Activated naive CD4-positive, alpha-beta T cell treated with anti-CD3 and anti-CD28 coated beads, Interleukin-2, amount 50 U/mL, for 24 hours (primary cell): ENCODE data around the gene VSIG4.
"Not testable (repeated sequence)": the region's sequence is repeated elsewhere in the genome, so short reads cannot be mapped to it uniquely, and the experiment has no call there.

Experiments
- H3K27ac Mint-ChIP-seq: one replicate; pipeline ENCODE4 v1.8.0; 2021; ENCODE audit warnings: mild to moderate bottlenecking, mixed read lengths
- H3K27me3 Mint-ChIP-seq: one replicate; pipeline ENCODE4 v1.8.0; 2021; ENCODE audit warnings: mixed read lengths
- H3K36me3 Mint-ChIP-seq: one replicate; pipeline ENCODE4 v1.8.0; 2021; ENCODE audit warnings: mixed read lengths
- H3K4me1 Mint-ChIP-seq: one replicate; pipeline ENCODE4 v1.8.0; 2021; ENCODE audit warnings: mixed read lengths
- H3K4me3 Mint-ChIP-seq: one replicate; pipeline ENCODE4 v1.8.0; 2021; ENCODE audit warnings: mild to moderate bottlenecking, mixed read lengths
- H3K9me3 Mint-ChIP-seq: one replicate; pipeline ENCODE4 v1.8.0; 2021; ENCODE audit warnings: mixed read lengths

Gene VSIG4

DNA sequence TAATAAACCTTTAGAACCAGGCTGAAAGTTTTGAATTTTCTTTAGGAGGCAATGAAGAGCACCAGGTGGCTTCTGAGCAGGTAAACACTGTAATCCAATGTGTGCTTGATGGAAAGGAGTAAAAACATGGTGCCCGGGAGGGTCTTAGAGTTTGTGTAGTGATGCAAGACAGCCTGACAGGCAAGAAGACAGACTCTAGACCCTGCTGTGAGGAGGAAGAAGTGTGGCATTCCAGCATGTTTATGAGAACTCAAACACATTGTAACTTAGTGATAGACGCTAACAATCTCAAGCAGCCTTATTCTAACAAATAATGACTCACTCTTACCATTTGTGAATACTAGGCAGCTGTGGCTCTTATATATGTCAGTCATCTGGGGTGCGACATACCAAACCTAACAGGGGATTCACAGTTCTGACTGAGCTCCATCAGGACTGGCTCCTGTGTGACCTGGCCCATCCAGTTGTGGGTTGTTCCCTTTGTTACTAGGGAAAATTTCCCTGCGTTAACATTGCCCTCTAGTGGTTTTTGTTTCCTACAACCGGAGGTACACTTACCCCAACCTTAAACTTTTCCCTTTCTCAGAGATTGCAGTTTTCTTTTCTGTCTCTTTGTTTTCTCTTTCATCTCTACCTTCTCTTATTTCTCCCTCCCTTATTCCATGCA is 53.8 kb downstream of the VSIG4 start:
- no peak overlapping the region for H3K4me3 Mint-ChIP-seq
- no peaks in the 10 kb centered on the region for H3K36me3 Mint-ChIP-seq
- H3K27ac Mint-ChIP-seq: peak overlapping the region; percentile 90
- no peaks in the 10 kb centered on the region for H3K27me3 Mint-ChIP-seq
- peaks cover 28% of the 10 kb centered on the region for H3K4me1 Mint-ChIP-seq
- no peaks in the 10 kb centered on the region for H3K9me3 Mint-ChIP-seq

DNA sequence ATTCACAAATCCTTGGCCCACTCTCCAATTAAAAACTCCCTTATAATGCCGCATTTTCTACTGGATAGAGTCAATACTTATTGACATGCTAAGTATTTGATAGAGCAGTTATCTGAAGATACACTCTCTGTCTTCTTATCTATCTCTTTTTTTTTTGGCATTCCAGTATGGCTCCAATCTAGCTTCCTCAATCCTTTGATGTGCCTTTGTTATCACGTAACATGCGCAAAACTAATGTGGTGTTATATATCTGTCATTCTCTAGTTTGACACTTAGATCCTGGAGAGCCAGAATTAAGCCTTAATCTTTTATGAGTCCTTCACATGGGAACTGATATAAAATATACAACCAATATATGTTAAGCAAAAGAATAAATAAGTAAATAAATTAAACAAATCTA is 54.7 kb downstream of the VSIG4 start:
- peak overlapping the region; percentile 36 for H3K27ac Mint-ChIP-seq
- H3K4me3 Mint-ChIP-seq: no peak overlapping the region
- H3K4me1 Mint-ChIP-seq: peaks cover 28% of the 10 kb centered on the region
- H3K27me3 Mint-ChIP-seq: no peaks in the 10 kb centered on the region
- H3K9me3 Mint-ChIP-seq: no peaks in the 10 kb centered on the region
- H3K36me3 Mint-ChIP-seq: no peaks in the 10 kb centered on the region

DNA sequence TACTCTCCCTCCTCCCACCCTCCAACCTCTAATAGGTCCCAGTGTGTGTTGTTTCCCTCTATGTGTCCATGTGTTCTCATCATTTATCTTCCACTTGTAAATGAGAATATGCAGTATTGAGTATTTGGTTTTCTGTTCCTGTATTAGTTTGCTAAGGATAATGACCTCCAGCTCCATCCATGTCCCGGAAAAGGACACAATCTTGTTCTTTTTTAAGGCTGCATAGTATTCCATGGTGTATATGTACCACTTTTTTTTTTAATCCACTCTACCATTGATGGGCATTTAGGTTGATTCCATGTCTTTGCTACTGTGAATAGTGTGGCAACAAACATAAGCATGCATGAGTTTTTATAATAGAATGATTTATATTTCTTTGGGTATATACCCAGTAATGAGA is 62.7 kb downstream of the VSIG4 start:
- not testable (repeated sequence) for H3K36me3 Mint-ChIP-seq, H3K4me3 Mint-ChIP-seq, H3K4me1 Mint-ChIP-seq, H3K27ac Mint-ChIP-seq, H3K9me3 Mint-ChIP-seq, H3K27me3 Mint-ChIP-seq

DNA sequence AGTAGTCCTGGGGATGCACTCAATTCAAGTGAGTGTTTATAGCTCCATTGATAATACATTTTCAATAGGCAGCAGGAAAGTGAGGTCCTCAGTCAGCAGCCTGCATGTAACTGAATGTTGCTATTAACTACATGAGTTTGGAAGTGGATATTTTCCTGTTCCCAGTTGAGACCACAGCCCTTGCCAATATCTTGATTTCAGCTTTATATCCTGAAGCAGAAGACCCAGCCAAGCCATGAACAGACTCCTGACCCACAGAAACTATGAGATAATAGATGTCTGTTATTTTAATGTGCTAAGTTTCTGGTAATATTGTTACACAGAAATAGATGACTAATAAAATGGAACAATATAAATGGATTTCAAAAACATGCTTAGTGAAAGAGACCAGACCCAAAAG is 63.7 kb downstream of the VSIG4 start:
- Mint-ChIP-seq H3K4me3 (no peak overlapping the region), H3K27me3 (no peaks in the 10 kb centered on the region), H3K27ac (no peak overlapping the region), H3K4me1 (no peaks in the 10 kb centered on the region), H3K36me3 (no peaks in the 10 kb centered on the region), H3K9me3 (no peaks in the 10 kb centered on the region)

DNA sequence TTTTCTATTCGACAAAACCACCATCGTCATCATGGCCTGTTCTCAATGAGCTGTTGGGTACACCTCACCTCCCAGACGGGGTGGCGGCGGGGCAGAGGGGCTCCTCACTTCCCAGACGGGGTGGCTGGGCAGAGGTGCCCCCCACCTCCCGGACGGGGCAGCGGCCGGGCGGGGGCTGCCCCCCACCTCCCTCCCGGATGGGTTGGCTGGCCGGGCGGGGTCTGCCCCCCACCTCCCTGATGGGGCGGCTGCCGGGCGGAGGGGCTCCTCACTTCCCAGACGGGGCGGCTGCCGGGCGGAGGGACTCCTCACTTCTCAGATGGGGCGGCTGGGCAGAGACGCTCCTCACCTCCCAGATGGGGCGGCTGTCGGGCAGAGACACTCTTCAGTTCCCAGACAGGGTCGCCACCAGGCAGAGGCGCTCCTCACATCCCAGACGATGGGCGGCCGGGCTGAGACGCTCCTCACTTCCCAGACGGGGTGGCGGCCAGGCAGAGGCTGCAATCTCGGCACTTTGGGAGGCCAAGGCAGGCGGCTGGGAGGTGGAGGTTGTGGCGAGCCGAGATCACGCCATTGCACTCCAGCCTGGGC is 64.6 kb downstream of the VSIG4 start:
- H3K4me1 Mint-ChIP-seq, H3K4me3 Mint-ChIP-seq: not testable (repeated sequence)

More for the DNA sequence above, 64.6 kb downstream of the VSIG4 start:
- H3K36me3 Mint-ChIP-seq, H3K27ac Mint-ChIP-seq, H3K27me3 Mint-ChIP-seq, H3K9me3 Mint-ChIP-seq: not testable (repeated sequence)
